DOHH2 (cell line): ENCODE measurements around the gene SEPTIN10.

Experiments
- H3F3A ChIP-seq: fragments of 200-600 bp; sonication (generic), shearing (Covaris generic); 2 replicates; pipeline ENCODE4 v1.6.0; 2016; ENCODE audit warnings: antibody characterized with exemption, mild to moderate bottlenecking; ENCODE audit not compliant: control insufficient read depth, insufficient read depth
- H3K27ac ChIP-seq: fragments of 200-600 bp; sonication (generic); 2 replicates; pipeline ENCODE4 v1.5.1; 2014; ENCODE audit warnings: low read depth, mild to moderate bottlenecking, low read length, moderate library complexity
- H3K27me3 ChIP-seq: fragments of 200-600 bp; sonication (generic); 2 replicates; pipeline ENCODE4 v1.6.1; 2014; ENCODE audit warnings: mild to moderate bottlenecking, low read length, mixed read lengths; ENCODE audit not compliant: control insufficient read depth
- H3K36me3 ChIP-seq: fragments of 200-600 bp; sonication (generic); 2 replicates; pipeline ENCODE4 v1.6.1; 2014; ENCODE audit warnings: mild to moderate bottlenecking, low read length, moderate library complexity, mixed read lengths; ENCODE audit not compliant: control insufficient read depth
- H3K4me1 ChIP-seq: fragments of 200-600 bp; sonication (generic); 2 replicates; pipeline ENCODE4 v1.6.1; 2014; ENCODE audit warnings: mild to moderate bottlenecking, low read length, mixed read lengths; ENCODE audit not compliant: control insufficient read depth
- H3K4me2 ChIP-seq: fragments of 200-600 bp; sonication (generic); 2 replicates; pipeline ENCODE4 v1.6.0; 2014; ENCODE audit warnings: mild to moderate bottlenecking, low read length, moderate library complexity
- H3K4me3 ChIP-seq: fragments of 200-600 bp; sonication (generic); 2 replicates; pipeline ENCODE4 v1.5.1; 2014; ENCODE audit warnings: mild to moderate bottlenecking, low read length, mixed read lengths
- H3K79me2 ChIP-seq: fragments of 200-600 bp; sonication (generic); 2 replicates; pipeline ENCODE4 v1.6.1; 2014; ENCODE audit warnings: mild to moderate bottlenecking, low read length, mixed read lengths; ENCODE audit not compliant: control insufficient read depth
- H3K9me2 ChIP-seq: fragments of 200-600 bp; sonication (generic); replicated peaks from 2 replicates; pipeline ENCODE4 v1.6.1; 2014; ENCODE audit warnings: mild to moderate bottlenecking, low read length, mixed read lengths; ENCODE audit not compliant: control insufficient read depth
- H3K9me3 ChIP-seq: fragments of 200-600 bp; sonication (generic); 2 replicates; pipeline ENCODE4 v1.6.1; 2014; ENCODE audit warnings: antibody characterized with exemption, low read length, mixed read lengths; ENCODE audit not compliant: control insufficient read depth, insufficient read depth
- H4K20me1 ChIP-seq: fragments of 200-600 bp; sonication (generic); 2 replicates; pipeline ENCODE4 v1.6.0; 2014; ENCODE audit warnings: low read depth, mild to moderate bottlenecking, antibody characterized with exemption, low read length, moderate library complexity; ENCODE audit not compliant: control insufficient read depth, insufficient read depth
- EZH2phosphoT487 ChIP-seq: fragments of 200-600 bp; sonication (generic); IDR thresholded peaks from 2 replicates; pipeline ENCODE4 v1.6.1; 2017; ENCODE audit warnings: borderline replicate concordance, mild to moderate bottlenecking, antibody characterized with exemption, low read length, moderate library complexity, mixed read lengths
- TF ChIP-seq, protein P1 (sequence below): fragments of 200-600 bp; sonication (generic); IDR thresholded peaks from one replicate; pipeline ENCODE4 v1.5.1; 2014; ENCODE audit warnings: antibody characterized with exemption, mild to moderate bottlenecking, low read depth, low read length; ENCODE audit not compliant: poor library complexity, severe bottlenecking

Gene SEPTIN10

GRCh38 chr2:109609352-109610024, 4.3 kb downstream of the SEPTIN10 start:
- no peaks in the 10 kb centered on the region for H4K20me1 ChIP-seq
- TF ChIP-seq, protein P1, sequence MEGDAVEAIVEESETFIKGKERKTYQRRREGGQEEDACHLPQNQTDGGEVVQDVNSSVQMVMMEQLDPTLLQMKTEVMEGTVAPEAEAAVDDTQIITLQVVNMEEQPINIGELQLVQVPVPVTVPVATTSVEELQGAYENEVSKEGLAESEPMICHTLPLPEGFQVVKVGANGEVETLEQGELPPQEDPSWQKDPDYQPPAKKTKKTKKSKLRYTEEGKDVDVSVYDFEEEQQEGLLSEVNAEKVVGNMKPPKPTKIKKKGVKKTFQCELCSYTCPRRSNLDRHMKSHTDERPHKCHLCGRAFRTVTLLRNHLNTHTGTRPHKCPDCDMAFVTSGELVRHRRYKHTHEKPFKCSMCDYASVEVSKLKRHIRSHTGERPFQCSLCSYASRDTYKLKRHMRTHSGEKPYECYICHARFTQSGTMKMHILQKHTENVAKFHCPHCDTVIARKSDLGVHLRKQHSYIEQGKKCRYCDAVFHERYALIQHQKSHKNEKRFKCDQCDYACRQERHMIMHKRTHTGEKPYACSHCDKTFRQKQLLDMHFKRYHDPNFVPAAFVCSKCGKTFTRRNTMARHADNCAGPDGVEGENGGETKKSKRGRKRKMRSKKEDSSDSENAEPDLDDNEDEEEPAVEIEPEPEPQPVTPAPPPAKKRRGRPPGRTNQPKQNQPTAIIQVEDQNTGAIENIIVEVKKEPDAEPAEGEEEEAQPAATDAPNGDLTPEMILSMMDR: no peak
- no peak for TF ChIP-seq EZH2phosphoT487
- no peak overlapping the region for H3K4me3 ChIP-seq
- peaks cover 3% of the 10 kb centered on the region; the same call in 1 of the 2 replicates for H3K9me3 ChIP-seq
- H3K27me3 ChIP-seq: no peaks in the 10 kb centered on the region
- no peak overlapping the region for H3K4me2 ChIP-seq
- no peaks in the 10 kb centered on the region for H3K36me3 ChIP-seq
- no peaks in the 10 kb centered on the region for H3K4me1 ChIP-seq
- no peaks in the 10 kb centered on the region for H3K9me2 ChIP-seq
- no peaks in the 10 kb centered on the region for H3F3A ChIP-seq
- no peak overlapping the region for H3K27ac ChIP-seq
- H3K79me2 ChIP-seq: no peaks in the 10 kb centered on the region

- no peak overlapping the region for H3K27ac ChIP-seq
- no peaks in the 10 kb centered on the region for H3K79me2 ChIP-seq
- no peaks in the 10 kb centered on the region for H3K9me2 ChIP-seq
- no peaks in the 10 kb centered on the region for H3K9me3 ChIP-seq
- H4K20me1 ChIP-seq: no peaks in the 10 kb centered on the region
- no peaks in the 10 kb centered on the region for H3F3A ChIP-seq
- no peak for TF ChIP-seq EZH2phosphoT487
- TF ChIP-seq, protein P1: no peak
- H3K4me3 ChIP-seq: no peak overlapping the region
- H3K4me2 ChIP-seq: no peak overlapping the region
- no peaks in the 10 kb centered on the region for H3K4me1 ChIP-seq
- H3K27me3 ChIP-seq: no peaks in the 10 kb centered on the region
- no peaks in the 10 kb centered on the region for H3K36me3 ChIP-seq
Observed at GRCh38 chr2:109607766-109608165, 6.0 kb downstream of the SEPTIN10 start.

DNA sequence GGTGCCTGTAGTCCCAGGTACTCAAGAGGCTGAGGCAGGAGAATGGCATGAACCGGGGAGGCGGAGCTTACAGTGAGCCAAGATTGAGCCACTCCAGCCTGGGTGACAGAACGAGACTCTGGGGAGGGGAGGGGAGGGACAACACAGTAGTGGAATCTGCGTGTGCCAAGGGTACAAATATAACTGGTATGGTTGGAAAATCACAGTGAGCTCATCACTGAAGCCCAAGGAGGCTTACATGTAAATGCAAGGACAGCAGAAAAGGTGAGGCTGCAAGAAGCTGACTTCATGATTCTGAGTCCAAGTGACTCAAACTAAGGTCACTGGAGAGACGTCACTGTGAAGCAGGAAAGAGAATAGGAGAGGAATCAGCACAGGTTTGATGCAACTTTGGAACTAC, 9.2 kb downstream of the SEPTIN10 start:
- Histone ChIP-seq H3K4me3 (no peak overlapping the region), H3K9me3 (no peaks in the 10 kb centered on the region), H3K79me2 (no peaks in the 10 kb centered on the region), H4K20me1 (no peaks in the 10 kb centered on the region), H3K9me2 (no peaks in the 10 kb centered on the region), H3F3A (no peaks in the 10 kb centered on the region), H3K36me3 (no peaks in the 10 kb centered on the region), H3K4me1 (no peaks in the 10 kb centered on the region), H3K27ac (no peak overlapping the region), H3K27me3 (no peaks in the 10 kb centered on the region), H3K4me2 (no peak overlapping the region)
- TF ChIP-seq, protein P1: no peak
- no peak for TF ChIP-seq EZH2phosphoT487
